Activated CD4-positive, alpha-beta T cell treated with anti-CD3 and anti-CD28 coated beads, Interleukin-2, amount 50 U/mL, for 4 hours (primary cell): Measurements from ENCODE around the gene NLRP5.
"Not testable (repeated sequence)": the region's sequence is repeated elsewhere in the genome, so short reads cannot be mapped to it uniquely, and the experiment has no call there.

Experiments used
- DNase-seq, 2 experiments: peaks; one replicate each; pipeline ENCODE4 v3.0.0-alpha.2; 2020

The NLRP5 gene

GRCh38 chr19:56099638-56100539 lies 113.3 kb downstream of the NLRP5 start:
- no peak for DNase-seq

DNA sequence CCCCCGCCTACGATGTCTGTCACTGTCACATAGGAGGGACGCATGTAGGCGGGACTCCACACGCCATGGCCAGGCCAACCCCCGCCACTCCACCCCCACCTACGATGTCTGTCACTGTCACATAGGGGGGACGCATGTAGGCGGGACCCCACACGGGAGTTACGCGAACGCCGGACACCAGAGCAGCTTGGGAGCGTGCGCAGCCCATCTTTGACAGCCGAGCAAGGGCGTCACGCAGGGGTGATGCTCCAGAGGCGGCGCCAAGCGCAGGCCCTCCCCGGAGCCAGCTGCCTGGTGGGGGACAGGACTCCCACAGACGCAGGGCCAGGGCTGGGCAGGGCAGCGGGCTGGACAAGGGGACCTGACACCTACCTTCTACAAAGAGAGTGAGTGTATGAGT lies 114.5 kb downstream of the NLRP5 start:
- no peak for DNase-seq

DNA sequence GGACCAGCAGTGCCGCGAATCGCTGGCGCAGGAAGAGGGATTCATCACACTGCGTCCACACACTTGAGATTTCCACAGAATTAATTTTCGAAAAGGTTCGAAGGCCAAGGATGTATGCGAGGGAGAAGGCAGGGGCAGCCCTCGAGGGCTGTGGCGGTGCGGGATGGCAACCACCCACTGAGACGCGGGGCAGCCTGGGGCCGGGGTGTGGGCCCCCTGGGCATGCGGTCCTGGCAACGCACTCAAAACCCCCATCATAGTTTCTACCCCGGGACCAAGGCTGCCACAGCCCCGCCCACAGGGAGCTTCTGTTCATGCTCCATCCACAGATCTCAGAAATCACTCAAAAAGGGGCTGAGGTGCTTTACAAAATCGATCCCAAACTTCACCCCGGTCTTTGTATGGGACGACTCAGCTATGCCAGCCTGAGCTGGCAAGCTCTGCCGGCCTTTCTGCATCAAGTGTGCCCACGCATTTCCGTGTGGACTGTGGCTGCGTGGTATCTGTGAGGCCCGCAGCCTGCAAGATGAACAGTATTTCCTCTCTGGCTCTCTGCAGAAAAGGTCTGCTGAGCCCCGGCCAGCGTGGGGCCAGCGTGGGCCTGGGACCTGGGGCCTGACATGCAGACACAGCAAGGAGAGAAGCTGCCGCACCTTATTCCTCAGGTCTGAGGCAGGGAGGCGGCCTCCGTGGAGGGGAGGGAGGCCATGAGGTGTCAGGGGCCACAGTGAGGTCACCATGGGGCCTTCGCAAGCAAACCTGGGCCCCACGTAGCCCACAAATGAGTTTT lies 115.4 kb downstream of the NLRP5 start:
- DNase-seq = no peak

DNA sequence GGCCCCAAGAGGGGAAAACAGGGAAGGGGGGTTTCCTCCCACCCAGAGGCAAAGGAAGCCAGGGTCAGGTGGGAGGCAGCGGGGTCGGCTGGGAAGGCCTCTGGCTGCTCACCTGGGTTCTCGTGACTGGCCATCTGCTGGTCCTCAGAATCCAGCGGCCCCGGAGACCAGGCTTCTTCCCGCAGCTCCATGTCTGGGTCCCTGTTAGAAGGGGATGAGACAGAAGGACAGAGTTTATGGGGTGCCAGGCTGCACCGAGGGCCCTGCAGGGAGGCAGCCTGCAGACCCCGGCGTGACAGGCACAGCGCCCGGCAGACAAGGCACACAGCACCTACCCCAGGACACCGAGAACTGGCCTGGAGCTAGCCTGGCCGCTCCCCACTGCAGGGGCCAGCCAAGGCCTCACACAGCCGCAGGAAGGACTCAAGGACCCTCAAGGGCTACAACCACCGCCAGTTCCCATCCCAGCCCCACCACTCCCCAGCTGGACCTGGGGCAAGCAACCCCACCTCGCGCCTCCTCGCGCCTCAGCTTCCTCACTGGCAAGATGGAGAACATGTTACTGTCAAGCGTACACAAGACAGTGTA lies 116.5 kb downstream of the NLRP5 start:
- DNase-seq = no peak

- DNase-seq = no peak
These were observed 117.8 kb downstream of the NLRP5 start for GRCh38 chr19:56104423-56104822.

GRCh38 chr19:56105090-56105701 lies 118.6 kb downstream of the NLRP5 start:
- DNase-seq = peak; percentile 42 to 46

DNA sequence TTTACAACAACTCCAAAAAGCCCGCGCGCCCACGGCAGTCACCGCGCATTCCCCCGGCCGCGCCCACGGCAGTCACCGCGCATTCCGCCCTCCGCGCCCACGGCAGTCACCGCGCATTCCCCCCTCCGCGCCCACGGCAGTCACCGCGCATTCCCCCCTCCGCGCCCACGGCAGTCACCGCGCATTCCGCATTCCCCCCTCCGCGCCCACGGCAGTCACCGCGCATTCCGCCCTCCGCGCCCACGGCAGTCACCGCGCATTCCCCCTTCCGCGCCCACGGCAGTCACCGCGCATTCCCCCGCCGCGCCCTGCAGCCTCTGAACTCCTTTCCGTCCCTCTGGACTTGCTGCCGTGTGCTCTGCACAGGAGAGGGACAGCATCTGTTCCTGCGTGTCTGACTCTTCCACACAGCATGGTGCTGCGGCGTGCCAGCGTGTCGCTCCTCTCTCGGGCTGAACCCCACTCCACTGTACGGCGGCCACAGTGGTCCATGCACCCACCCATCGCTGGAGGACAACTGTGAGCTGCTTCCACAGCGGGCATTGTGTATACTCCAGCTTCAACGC lies 119.3 kb downstream of the NLRP5 start:
- DNase-seq = not testable (repeated sequence)

GRCh38 chr19:56106397-56106849 lies 119.8 kb downstream of the NLRP5 start:
- DNase-seq = no peak

- DNase-seq = no peak
These were observed 120.4 kb downstream of the NLRP5 start for GRCh38 chr19:56106993-56107392.

- DNase-seq = no peak
These were observed 121.2 kb downstream of the NLRP5 start for GRCh38 chr19:56107626-56108351.

DNA sequence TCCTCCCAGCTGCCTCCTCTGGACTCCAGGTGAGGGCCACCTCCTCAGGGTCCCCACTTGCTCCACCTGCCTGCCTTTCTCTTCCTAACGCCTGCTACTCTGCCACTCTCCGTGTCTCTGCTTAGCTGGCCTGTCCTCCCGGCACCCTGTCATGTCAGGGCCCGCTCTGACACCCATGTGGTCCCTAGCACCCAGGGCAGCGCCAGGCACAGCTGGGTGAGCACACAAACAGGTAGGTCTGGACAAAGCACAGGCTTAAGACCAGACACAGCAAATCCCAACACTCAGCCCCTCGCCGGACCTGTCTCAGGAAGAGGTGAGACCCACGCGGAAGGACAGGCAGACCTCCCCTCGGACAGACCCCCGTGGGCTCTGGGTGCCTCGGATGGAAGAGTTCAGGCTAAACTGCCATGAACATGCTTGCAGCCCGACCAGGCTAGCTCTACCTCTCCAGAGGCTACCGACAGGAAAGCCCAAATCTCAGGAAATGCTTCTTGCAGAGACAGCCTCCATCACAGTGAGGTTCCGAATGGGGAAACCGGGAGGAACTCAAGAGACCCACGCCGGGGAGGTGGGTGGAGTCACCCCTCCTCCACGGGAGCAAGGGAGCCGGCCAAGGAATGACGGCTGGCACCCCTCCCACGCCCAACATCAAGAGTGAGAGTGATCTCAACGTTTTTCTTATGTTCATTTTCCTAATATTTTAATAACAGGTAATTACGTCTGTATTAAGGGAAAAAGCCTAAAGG lies 122.0 kb downstream of the NLRP5 start:
- no peak for DNase-seq

DNA sequence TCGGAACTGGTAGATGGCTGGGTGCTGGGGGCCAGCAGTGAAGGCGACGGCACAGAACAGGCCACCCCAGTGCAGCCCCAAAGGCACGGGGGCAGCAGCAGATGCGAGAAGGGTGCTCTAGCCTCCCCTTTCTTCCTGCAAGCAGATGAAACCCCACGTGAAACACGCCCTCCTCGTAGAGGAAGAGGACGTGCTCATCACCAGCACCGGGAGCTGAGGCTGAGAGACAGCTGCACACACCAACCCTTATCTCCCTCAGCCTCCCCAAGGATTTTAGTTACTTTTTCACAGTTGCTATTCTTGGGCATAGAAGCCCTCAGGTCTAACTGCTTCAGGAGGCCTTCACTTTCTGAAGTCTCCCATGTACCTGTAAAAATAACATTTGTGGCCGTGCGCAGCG lies 122.7 kb downstream of the NLRP5 start:
- DNase-seq = no peak

- DNase-seq = no peak
These were observed 124.2 kb downstream of the NLRP5 start for GRCh38 chr19:56110515-56111448.
